Measurements from ENCODE around the gene KCNH3.

Gene KCNH3

GRCh38 chr12:49547090-49547690 lies 8.4 kb downstream of the KCNH3 start:
- no peak for DNase-seq (ENCODE audit: low read depth)

GRCh38 chr12:49548481-49548821 lies 9.6 kb downstream of the KCNH3 start:
- no peak for DNase-seq (ENCODE audit: low read depth)

- DNase-seq (ENCODE audit: low read depth) = no peak
Measured at GRCh38 chr12:49548822-49549648, 10.2 kb downstream of the KCNH3 start.

GRCh38 chr12:49549735-49550692 lies 11.2 kb downstream of the KCNH3 start:
- no peak for DNase-seq (ENCODE audit: low read depth)

GRCh38 chr12:49550693-49551252 lies 11.9 kb downstream of the KCNH3 start:
- DNase-seq (ENCODE audit: low read depth) = no peak

GRCh38 chr12:49552014-49552413 lies 13.2 kb downstream of the KCNH3 start:
- no peak for DNase-seq (ENCODE audit: low read depth)

- DNase-seq (ENCODE audit: low read depth) = no peak
Measured at GRCh38 chr12:49552425-49552824, 13.6 kb downstream of the KCNH3 start.

GRCh38 chr12:49552899-49553298 lies 14.1 kb downstream of the KCNH3 start:
- no peak for DNase-seq (ENCODE audit: low read depth)

- DNase-seq (ENCODE audit: low read depth) = no peak
Measured at GRCh38 chr12:49553512-49554088, 14.8 kb downstream of the KCNH3 start.

- DNase-seq (ENCODE audit: low read depth) = no peak
Measured at GRCh38 chr12:49554266-49554665, 15.4 kb downstream of the KCNH3 start.

- no peak for DNase-seq (ENCODE audit: low read depth)
Measured at GRCh38 chr12:49555631-49556390, 17.0 kb downstream of the KCNH3 start.

- no peak for DNase-seq (ENCODE audit: low read depth)
Measured at GRCh38 chr12:49556391-49557186, 17.8 kb downstream of the KCNH3 start.

GRCh38 chr12:49557187-49557916 lies 18.5 kb downstream of the KCNH3 start:
- no peak for DNase-seq (ENCODE audit: low read depth)

GRCh38 chr12:49557917-49558215 lies 19.0 kb downstream of the KCNH3 start:
- no peak for DNase-seq (ENCODE audit: low read depth)

GRCh38 chr12:49558526-49558925 lies 19.7 kb downstream of the KCNH3 start:
- DNase-seq (ENCODE audit: low read depth) = no peak

GRCh38 chr12:49559011-49559675 lies 20.3 kb downstream of the KCNH3 start:
- no peak for DNase-seq (ENCODE audit: low read depth)

GRCh38 chr12:49560695-49561094 lies 21.9 kb downstream of the KCNH3 start:
- DNase-seq (ENCODE audit: low read depth) = no peak

- DNase-seq (ENCODE audit: low read depth) = no peak
Measured at GRCh38 chr12:49562233-49562632, 23.4 kb downstream of the KCNH3 start.

- DNase-seq (ENCODE audit: low read depth) = no peak
Measured at GRCh38 chr12:49562831-49563230, 24.0 kb downstream of the KCNH3 start.
